HEK293 (cell line): ENCODE measurements around the gene MBP.

ENCODE experiments used
- ZNF768 ChIP-seq: fragments of 450-650 bp; formaldehyde crosslinking; IDR thresholded peaks from 2 replicates; pipeline ENCODE4 v1.5.1; 2018; ENCODE audit warnings: missing biosample characterization, mild to moderate bottlenecking, missing genetic modification characterization
- TF ChIP-seq, protein P1 (sequence below): fragments of 450-650 bp; formaldehyde crosslinking; IDR thresholded peaks from 2 replicates; pipeline ENCODE4 v1.5.1; 2016; ENCODE audit warnings: missing biosample characterization, missing genetic modification characterization
- TF ChIP-seq, protein P2 (sequence below): fragments of 450-650 bp; formaldehyde crosslinking; IDR thresholded peaks from 2 replicates; pipeline ENCODE4 v1.5.1; 2016; ENCODE audit warnings: missing biosample characterization, missing genetic modification characterization

DNA sequence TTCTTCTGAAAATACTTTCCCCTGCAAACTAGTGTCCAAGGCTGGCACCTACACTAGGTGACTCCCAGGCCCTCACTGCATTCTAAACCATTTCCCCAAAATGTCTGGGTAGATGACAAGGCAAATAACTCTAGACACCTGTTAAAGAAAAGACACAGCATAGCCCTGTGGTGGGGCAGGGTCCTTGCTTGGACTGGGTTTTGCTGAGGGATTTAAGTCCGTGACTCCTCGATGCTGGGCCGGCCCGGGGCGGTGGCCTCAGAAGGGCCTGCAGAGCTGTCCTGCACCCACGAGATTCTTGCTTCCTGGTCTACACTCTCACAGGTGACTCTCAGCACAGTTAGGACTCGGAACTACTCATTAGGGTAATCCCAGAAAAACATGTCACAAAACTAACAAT, 55.2 kb downstream of the MBP start:
- TF ChIP-seq ZNF768: no peak
- TF ChIP-seq, protein P1, sequence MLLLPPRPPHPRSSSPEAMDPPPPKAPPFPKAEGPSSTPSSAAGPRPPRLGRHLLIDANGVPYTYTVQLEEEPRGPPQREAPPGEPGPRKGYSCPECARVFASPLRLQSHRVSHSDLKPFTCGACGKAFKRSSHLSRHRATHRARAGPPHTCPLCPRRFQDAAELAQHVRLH (tag by site-specific recombination): no peak
- TF ChIP-seq, protein P2, sequence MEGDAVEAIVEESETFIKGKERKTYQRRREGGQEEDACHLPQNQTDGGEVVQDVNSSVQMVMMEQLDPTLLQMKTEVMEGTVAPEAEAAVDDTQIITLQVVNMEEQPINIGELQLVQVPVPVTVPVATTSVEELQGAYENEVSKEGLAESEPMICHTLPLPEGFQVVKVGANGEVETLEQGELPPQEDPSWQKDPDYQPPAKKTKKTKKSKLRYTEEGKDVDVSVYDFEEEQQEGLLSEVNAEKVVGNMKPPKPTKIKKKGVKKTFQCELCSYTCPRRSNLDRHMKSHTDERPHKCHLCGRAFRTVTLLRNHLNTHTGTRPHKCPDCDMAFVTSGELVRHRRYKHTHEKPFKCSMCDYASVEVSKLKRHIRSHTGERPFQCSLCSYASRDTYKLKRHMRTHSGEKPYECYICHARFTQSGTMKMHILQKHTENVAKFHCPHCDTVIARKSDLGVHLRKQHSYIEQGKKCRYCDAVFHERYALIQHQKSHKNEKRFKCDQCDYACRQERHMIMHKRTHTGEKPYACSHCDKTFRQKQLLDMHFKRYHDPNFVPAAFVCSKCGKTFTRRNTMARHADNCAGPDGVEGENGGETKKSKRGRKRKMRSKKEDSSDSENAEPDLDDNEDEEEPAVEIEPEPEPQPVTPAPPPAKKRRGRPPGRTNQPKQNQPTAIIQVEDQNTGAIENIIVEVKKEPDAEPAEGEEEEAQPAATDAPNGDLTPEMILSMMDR (tag by site-specific recombination): no peak
